ENCODE measurements around the gene PTGES3. TPM values are rescaled to one million over a fixed set of nuclear protein-coding genes. Genes with fewer than 3 reads are reported as not detected.
"Not testable (repeated sequence)": the region's sequence is repeated elsewhere in the genome, so short reads cannot be mapped to it uniquely, and the experiment has no call there.

The PTGES3 gene
- 149 TPM for polyA plus RNA-seq (2013, experiment 1 of 2)
- 152 TPM for polyA plus RNA-seq (2013, experiment 2 of 2)

DNA sequence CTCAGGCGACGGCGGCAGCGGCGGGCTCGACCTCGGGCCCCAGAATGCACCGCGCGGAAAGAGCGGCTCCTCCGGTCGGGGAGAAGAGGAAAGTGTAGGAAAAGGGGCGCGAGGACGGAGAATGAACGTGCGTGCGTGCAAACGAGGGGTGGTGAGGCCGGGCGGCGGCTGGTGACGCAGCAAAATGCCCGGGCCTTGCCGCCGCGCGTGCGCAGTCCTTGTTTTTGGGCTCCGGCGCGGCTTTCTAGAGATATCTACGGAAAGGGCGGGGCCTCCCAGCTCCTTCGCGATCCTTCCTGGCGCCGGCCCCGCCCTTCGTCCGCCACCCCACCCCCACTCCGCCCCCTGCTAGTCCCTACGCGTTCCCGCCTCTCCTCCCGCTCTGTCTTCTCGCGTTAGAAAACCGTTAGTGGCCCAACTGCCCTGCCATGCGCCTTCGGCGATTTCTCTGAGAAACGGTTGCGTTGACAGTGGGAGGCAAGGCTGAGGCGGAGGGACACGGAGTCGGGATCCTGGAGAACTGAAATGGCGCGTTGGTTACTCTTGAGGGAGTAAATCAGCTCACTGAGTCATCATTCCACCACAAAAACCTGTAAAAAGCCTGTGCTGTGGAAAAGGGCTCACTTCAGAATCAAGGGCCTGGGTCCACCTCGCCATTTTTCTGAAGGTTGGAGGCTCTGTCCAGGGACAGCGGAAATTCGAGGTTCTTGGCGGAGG lies at the start of gene PTGES3:
Gene PTGES3 (minus strand): TSS at position 156 of the 717 bp plus-strand sequence. CDS start 285 bp downstream, outside the sequence.
- peak within 1 kb of the TSS; percentile 65 for H4K91ac ChIP-seq (ENCODE audit: low read length)
- H2AK5ac ChIP-seq (ENCODE audit: low read length, severe bottlenecking): peak within 1 kb of the TSS; percentile 27
- H3K36me3 ChIP-seq (ENCODE audit: control insufficient read depth in 1 of 2, insufficient read depth in 2 of 2, low read depth in 1 of 2, low read length in 2 of 2): peaks cover 0 to 2% of the 10 kb centered on the region in 2 experiments
- H2BK12ac ChIP-seq (ENCODE audit: low read length in 2 of 2): peak within 1 kb of the TSS; percentile 23 to 69
- peak within 1 kb of the TSS; percentile 87 for H2BK120ac ChIP-seq (ENCODE audit: low read depth, low read length)
- H2AFZ ChIP-seq (ENCODE audit: low read depth, low read length): peak within 1 kb of the TSS; percentile 36
- H3K14ac ChIP-seq (ENCODE audit: low read length in 2 of 2): peak within 1 kb of the TSS in 1 of 2 experiments; percentile 92
- peak within 1 kb of the TSS; percentile 90 for H2BK15ac ChIP-seq (ENCODE audit: low read depth, poor library complexity, severe bottlenecking)
- H3K27ac ChIP-seq (ENCODE audit: low read length, poor library complexity, severe bottlenecking): peak within 1 kb of the TSS; percentile 99
- peak within 1 kb of the TSS; percentile 93 to 94 for H3K18ac ChIP-seq (ENCODE audit: low read depth in 1 of 2, low read length in 2 of 2)
- peak; percentile 98 for DNase-seq
- H3K9me3 ChIP-seq (ENCODE audit: control insufficient read depth, low read length): no peaks in the 10 kb centered on the region
- peak within 1 kb of the TSS; percentile 74 for H4K8ac ChIP-seq (ENCODE audit: low read length)
- peak within 1 kb of the TSS; percentile 99 for H3K9ac ChIP-seq (ENCODE audit: low read length)
- peak within 1 kb of the TSS in 1 of 2 experiments; percentile 90 for H3K23ac ChIP-seq (ENCODE audit: low read length in 2 of 2)
- H3K27me3 ChIP-seq (ENCODE audit: control insufficient read depth in 1 of 2, insufficient read depth in 1 of 2, low read length in 2 of 2): no peaks in the 10 kb centered on the region
- no peaks in the 10 kb centered on the region for H3K79me1 ChIP-seq (replicated peaks; ENCODE audit: low read length, poor library complexity, severe bottlenecking)
- peak within 1 kb of the TSS; percentile 57 for H2BK5ac ChIP-seq (ENCODE audit: low read depth, low read length, poor library complexity, severe bottlenecking)
- H3K4me1 ChIP-seq (ENCODE audit: control insufficient read depth, insufficient read depth, low read depth, low read length): peaks cover 3% of the 10 kb centered on the region
- H3K4me2 ChIP-seq (ENCODE audit: low read length, poor library complexity, severe bottlenecking): peak within 1 kb of the TSS; percentile 68
- H3K4ac ChIP-seq (ENCODE audit: low read depth in 1 of 2, low read length in 2 of 2): peak within 1 kb of the TSS; percentile 29 to 96
- under 1% methylated on average over 51 of the region's 64 CpGs for WGBS
- peak within 1 kb of the TSS; percentile 82 to 99 for H3K4me3 ChIP-seq (ENCODE audit: insufficient read depth in 1 of 2, low read depth in 1 of 2, low read length in 2 of 2)

DNA sequence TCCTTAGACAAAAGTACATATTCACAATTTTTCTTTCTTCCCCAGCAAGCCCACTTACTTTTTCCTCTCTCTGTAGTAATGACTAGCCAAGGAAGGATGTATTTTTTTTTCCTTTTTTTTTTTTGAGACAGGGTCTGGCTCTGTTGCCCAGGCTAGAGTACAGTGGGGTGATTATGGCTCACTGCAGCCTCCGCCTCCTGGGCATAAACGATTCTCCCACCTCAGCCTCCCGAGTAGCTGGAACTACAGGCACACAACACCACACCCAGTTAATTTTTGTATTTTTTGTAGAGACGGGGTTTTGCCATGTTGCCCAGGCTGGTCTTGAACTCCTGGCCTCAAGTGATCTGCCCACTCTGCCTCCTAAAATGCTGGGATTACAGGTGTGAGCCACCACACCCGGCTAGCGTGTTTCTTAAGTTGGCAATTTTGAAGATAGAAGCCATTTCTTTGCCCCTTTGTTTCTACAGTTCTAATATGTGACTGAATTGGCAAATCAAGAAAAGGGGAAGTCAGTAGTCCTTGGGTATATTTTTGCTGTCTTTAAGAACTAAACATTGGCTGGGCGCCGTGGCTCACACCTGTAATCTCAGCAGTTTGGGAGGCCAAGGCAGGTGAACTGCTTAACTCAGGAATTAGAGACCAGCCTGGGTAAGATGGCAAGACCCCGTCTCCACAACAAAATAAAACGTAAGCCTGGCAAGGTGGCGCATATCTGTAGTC lies 40.2 kb upstream of the PTGES3 start:
- Histone ChIP-seq H2BK120ac (ENCODE audit: low read depth, low read length) (no peak overlapping the region), H3K4me2 (ENCODE audit: low read length, poor library complexity, severe bottlenecking) (no peak overlapping the region), H2BK5ac (ENCODE audit: low read depth, low read length, poor library complexity, severe bottlenecking) (no peak overlapping the region), H3K14ac (ENCODE audit: low read length in 2 of 2) (no peak overlapping the region), H3K27ac (ENCODE audit: low read length, poor library complexity, severe bottlenecking) (no peak overlapping the region), H2BK12ac (ENCODE audit: low read length in 2 of 2) (no peak overlapping the region), H4K91ac (ENCODE audit: low read length) (no peak overlapping the region), H3K9ac (ENCODE audit: low read length) (no peak overlapping the region), H3K79me1 (replicated peaks; ENCODE audit: low read length, poor library complexity, severe bottlenecking) (no peaks in the 10 kb centered on the region), H4K8ac (ENCODE audit: low read length) (no peak overlapping the region), H3K36me3 (ENCODE audit: control insufficient read depth in 1 of 2, insufficient read depth in 2 of 2, low read depth in 1 of 2, low read length in 2 of 2) (peaks cover 0 to 17% of the 10 kb centered on the region in 2 experiments), H3K9me3 (ENCODE audit: control insufficient read depth, low read length) (no peaks in the 10 kb centered on the region), H2AK5ac (ENCODE audit: low read length, severe bottlenecking) (no peak overlapping the region), H3K23ac (ENCODE audit: low read length in 2 of 2) (no peak overlapping the region), H2AFZ (ENCODE audit: low read depth, low read length) (no peak overlapping the region), H3K4ac (ENCODE audit: low read depth in 1 of 2, low read length in 2 of 2) (no peak overlapping the region), H2BK15ac (ENCODE audit: low read depth, poor library complexity, severe bottlenecking) (no peak overlapping the region), H3K4me3 (ENCODE audit: insufficient read depth in 1 of 2, low read depth in 1 of 2, low read length in 2 of 2) (no peak overlapping the region), H3K27me3 (ENCODE audit: control insufficient read depth in 1 of 2, insufficient read depth in 1 of 2, low read length in 2 of 2) (no peaks in the 10 kb centered on the region), H3K4me1 (ENCODE audit: control insufficient read depth, insufficient read depth, low read depth, low read length) (no peaks in the 10 kb centered on the region), H3K18ac (ENCODE audit: low read depth in 1 of 2, low read length in 2 of 2) (no peak overlapping the region)
- no peak for DNase-seq
- WGBS: 95% methylated on average over 9 of the region's 11 CpGs

GRCh38 chr12:56726196-56726675 lies 38.2 kb upstream of the PTGES3 start:
- WGBS: 96% methylated on average over 15 of the region's 15 CpGs
- H3K4me1 ChIP-seq (ENCODE audit: control insufficient read depth, insufficient read depth, low read depth, low read length); H3K79me1 ChIP-seq (replicated peaks; ENCODE audit: low read length, poor library complexity, severe bottlenecking); DNase-seq; H3K9me3 ChIP-seq (ENCODE audit: control insufficient read depth, low read length); H2BK12ac ChIP-seq (ENCODE audit: low read length in 2 of 2); H2BK120ac ChIP-seq (ENCODE audit: low read depth, low read length); H4K8ac ChIP-seq (ENCODE audit: low read length); H3K14ac ChIP-seq (ENCODE audit: low read length in 2 of 2); H3K23ac ChIP-seq (ENCODE audit: low read length in 2 of 2); H3K4ac ChIP-seq (ENCODE audit: low read depth in 1 of 2, low read length in 2 of 2); H3K18ac ChIP-seq (ENCODE audit: low read depth in 1 of 2, low read length in 2 of 2); H4K91ac ChIP-seq (ENCODE audit: low read length); H3K27me3 ChIP-seq (ENCODE audit: control insufficient read depth in 1 of 2, insufficient read depth in 1 of 2, low read length in 2 of 2); H3K4me2 ChIP-seq (ENCODE audit: low read length, poor library complexity, severe bottlenecking); H2BK15ac ChIP-seq (ENCODE audit: low read depth, poor library complexity, severe bottlenecking); H2AFZ ChIP-seq (ENCODE audit: low read depth, low read length); H2BK5ac ChIP-seq (ENCODE audit: low read depth, low read length, poor library complexity, severe bottlenecking); H2AK5ac ChIP-seq (ENCODE audit: low read length, severe bottlenecking): not testable (repeated sequence)
- Histone ChIP-seq H3K9ac (ENCODE audit: low read length) (peak overlapping the region; percentile 98), H3K27ac (ENCODE audit: low read length, poor library complexity, severe bottlenecking) (peak overlapping the region; percentile 97), H3K4me3 (ENCODE audit: insufficient read depth in 1 of 2, low read depth in 1 of 2, low read length in 2 of 2) (peak overlapping the region in 1 of 2 experiments; percentile 97), H3K36me3 (ENCODE audit: control insufficient read depth in 1 of 2, insufficient read depth in 2 of 2, low read depth in 1 of 2, low read length in 2 of 2) (peaks cover 5 to 26% of the 10 kb centered on the region in 2 experiments)

DNA sequence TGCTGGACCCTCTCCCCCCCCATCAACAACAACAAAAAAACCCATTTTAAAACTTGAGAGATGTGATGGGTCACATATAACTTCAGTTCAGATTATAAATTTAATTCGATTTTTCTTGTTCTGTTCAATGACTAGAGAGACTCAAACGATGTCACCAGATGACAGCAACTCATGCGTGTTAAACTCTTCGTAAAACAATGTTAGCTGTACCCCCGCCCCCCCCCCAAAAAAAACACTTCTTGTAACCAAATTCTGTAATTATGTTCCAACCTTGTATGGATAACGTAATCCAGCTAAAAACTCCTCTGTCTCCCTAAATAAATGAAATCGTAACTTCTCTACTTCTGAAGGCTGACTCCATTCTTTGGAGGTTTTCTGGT lies 37.6 kb upstream of the PTGES3 start:
- no peak overlapping the region for H3K23ac ChIP-seq (ENCODE audit: low read length in 2 of 2)
- WGBS: 45% methylated on average over 7 of the region's 7 CpGs
- H3K4me2 ChIP-seq (ENCODE audit: low read length, poor library complexity, severe bottlenecking): peak overlapping the region; percentile 47
- no peak overlapping the region for H4K91ac ChIP-seq (ENCODE audit: low read length)
- no peak overlapping the region for H2AFZ ChIP-seq (ENCODE audit: low read depth, low read length)
- peaks cover 10% of the 10 kb centered on the region for H3K4me1 ChIP-seq (ENCODE audit: control insufficient read depth, insufficient read depth, low read depth, low read length)
- peaks cover 10 to 31% of the 10 kb centered on the region in 2 experiments for H3K36me3 ChIP-seq (ENCODE audit: control insufficient read depth in 1 of 2, insufficient read depth in 2 of 2, low read depth in 1 of 2, low read length in 2 of 2)
- H3K9me3 ChIP-seq (ENCODE audit: control insufficient read depth, low read length): no peaks in the 10 kb centered on the region
- no peak overlapping the region for H3K4ac ChIP-seq (ENCODE audit: low read depth in 1 of 2, low read length in 2 of 2)
- H4K8ac ChIP-seq (ENCODE audit: low read length): no peak overlapping the region
- no peak overlapping the region for H3K18ac ChIP-seq (ENCODE audit: low read depth in 1 of 2, low read length in 2 of 2)
- no peak overlapping the region for H2BK5ac ChIP-seq (ENCODE audit: low read depth, low read length, poor library complexity, severe bottlenecking)
- H2AK5ac ChIP-seq (ENCODE audit: low read length, severe bottlenecking): no peak overlapping the region
- peak overlapping the region; percentile 98 for H3K9ac ChIP-seq (ENCODE audit: low read length)
- H3K4me3 ChIP-seq (ENCODE audit: insufficient read depth in 1 of 2, low read depth in 1 of 2, low read length in 2 of 2): peak overlapping the region in 1 of 2 experiments; percentile 97
- no peak overlapping the region for H3K14ac ChIP-seq (ENCODE audit: low read length in 2 of 2)
- no peaks in the 10 kb centered on the region for H3K27me3 ChIP-seq (ENCODE audit: control insufficient read depth in 1 of 2, insufficient read depth in 1 of 2, low read length in 2 of 2)
- no peak overlapping the region for H2BK120ac ChIP-seq (ENCODE audit: low read depth, low read length)
- no peak overlapping the region for H2BK15ac ChIP-seq (ENCODE audit: low read depth, poor library complexity, severe bottlenecking)
- DNase-seq: no peak
- H3K27ac ChIP-seq (ENCODE audit: low read length, poor library complexity, severe bottlenecking): peak overlapping the region; percentile 97
- H3K79me1 ChIP-seq (replicated peaks; ENCODE audit: low read length, poor library complexity, severe bottlenecking): no peaks in the 10 kb centered on the region
- no peak overlapping the region for H2BK12ac ChIP-seq (ENCODE audit: low read length in 2 of 2)
